Transverse colon (tissue), 4 donors: ENCODE measurements around the gene BAX.

ENCODE experiments used
- EP300 ChIP-seq: sonication (generic); formaldehyde crosslinking; IDR thresholded peaks from one replicate; pipeline ENCODE4 v1.6.1; 2017; ENCODE audit warnings: antibody characterized with exemption, low read depth
- POLR2A ChIP-seq: fragments of 450-650 bp; IDR thresholded peaks from one replicate; pipeline ENCODE4 v1.6.1; 2016; ENCODE audit warnings: antibody characterized with exemption, mild to moderate bottlenecking, moderate library complexity
- POLR2AphosphoS5 ChIP-seq, 3 donors: sonication (generic); formaldehyde crosslinking; IDR thresholded peaks; one replicate each; pipeline ENCODE4 v1.6.1; 2016; ENCODE audit warnings: antibody characterized with exemption in 3 of 3
- TF ChIP-seq, protein P1 (sequence below), 5 experiments: fragments of 200-600 bp in 3 of 5; fragments of 450-650 bp in 2 of 5; sonication (generic) in 3 of 5; IDR thresholded peaks; 1 replicate in 2 of 5; 2 replicates in 3 of 5; pipeline ENCODE4 v1.5.1; 2016 to 2017; ENCODE audit warnings: antibody characterized with exemption in 5 of 5, inconsistent platforms in 3 of 5, mild to moderate bottlenecking in 2 of 5, moderate library complexity in 1 of 5

DNA sequence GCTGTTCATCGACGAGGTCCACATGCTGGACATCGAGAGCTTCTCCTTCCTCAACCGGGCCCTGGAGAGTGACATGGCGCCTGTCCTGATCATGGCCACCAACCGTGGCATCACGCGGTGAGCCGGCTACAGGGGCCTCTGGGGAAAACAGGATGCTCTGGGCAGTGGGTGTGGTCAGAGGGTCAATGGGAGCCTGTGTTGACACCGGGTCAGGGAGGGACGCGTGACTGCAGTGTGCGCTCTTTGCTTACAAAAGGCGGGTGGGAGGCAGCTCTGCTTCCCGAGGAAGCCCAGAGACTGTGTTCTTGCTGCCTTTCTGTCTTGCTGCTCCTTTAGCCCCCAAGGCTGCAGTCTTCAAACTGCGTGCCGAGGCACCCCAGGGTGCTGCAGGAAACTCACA is 56.5 kb downstream of the BAX start:
- TF ChIP-seq, protein P1, sequence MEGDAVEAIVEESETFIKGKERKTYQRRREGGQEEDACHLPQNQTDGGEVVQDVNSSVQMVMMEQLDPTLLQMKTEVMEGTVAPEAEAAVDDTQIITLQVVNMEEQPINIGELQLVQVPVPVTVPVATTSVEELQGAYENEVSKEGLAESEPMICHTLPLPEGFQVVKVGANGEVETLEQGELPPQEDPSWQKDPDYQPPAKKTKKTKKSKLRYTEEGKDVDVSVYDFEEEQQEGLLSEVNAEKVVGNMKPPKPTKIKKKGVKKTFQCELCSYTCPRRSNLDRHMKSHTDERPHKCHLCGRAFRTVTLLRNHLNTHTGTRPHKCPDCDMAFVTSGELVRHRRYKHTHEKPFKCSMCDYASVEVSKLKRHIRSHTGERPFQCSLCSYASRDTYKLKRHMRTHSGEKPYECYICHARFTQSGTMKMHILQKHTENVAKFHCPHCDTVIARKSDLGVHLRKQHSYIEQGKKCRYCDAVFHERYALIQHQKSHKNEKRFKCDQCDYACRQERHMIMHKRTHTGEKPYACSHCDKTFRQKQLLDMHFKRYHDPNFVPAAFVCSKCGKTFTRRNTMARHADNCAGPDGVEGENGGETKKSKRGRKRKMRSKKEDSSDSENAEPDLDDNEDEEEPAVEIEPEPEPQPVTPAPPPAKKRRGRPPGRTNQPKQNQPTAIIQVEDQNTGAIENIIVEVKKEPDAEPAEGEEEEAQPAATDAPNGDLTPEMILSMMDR (IDR thresholded peaks at IDR 0.05), result no peak
- TF ChIP-seq POLR2A (no peak), POLR2AphosphoS5 (IDR thresholded peaks at IDR 0.05) (no peak), EP300 (no peak)
